Activated naive CD8-positive, alpha-beta T cell treated with anti-CD3 and anti-CD28 coated beads, Interleukin-2, amount 50 U/mL, for 24 hours (primary cell): ENCODE results near the gene KRT33B.

ENCODE experiments used
- ATAC-seq: fragments of 150-1000 bp; cut with Tn5 transposase; one replicate; pipeline ENCODE4 v1.10.0; 2021
- DNase-seq: peaks from one replicate; pipeline ENCODE4 v3.0.0; 2021
- H3K27ac Mint-ChIP-seq: one replicate; pipeline ENCODE4 v1.8.0; 2021; ENCODE audit warnings: mild to moderate bottlenecking, mixed read lengths
- H3K27me3 Mint-ChIP-seq: one replicate; pipeline ENCODE4 v1.8.0; 2021; ENCODE audit warnings: mixed read lengths
- H3K36me3 Mint-ChIP-seq: one replicate; pipeline ENCODE4 v1.8.0; 2021; ENCODE audit warnings: low read depth, mixed read lengths
- H3K4me1 Mint-ChIP-seq: one replicate; pipeline ENCODE4 v1.8.0; 2021; ENCODE audit warnings: mixed read lengths
- H3K4me3 Mint-ChIP-seq: one replicate; pipeline ENCODE4 v1.8.0; 2021; ENCODE audit warnings: mild to moderate bottlenecking, moderate library complexity, mixed read lengths
- H3K9me3 Mint-ChIP-seq: one replicate; pipeline ENCODE4 v1.8.0; 2021; ENCODE audit warnings: mixed read lengths

The KRT33B gene

DNA sequence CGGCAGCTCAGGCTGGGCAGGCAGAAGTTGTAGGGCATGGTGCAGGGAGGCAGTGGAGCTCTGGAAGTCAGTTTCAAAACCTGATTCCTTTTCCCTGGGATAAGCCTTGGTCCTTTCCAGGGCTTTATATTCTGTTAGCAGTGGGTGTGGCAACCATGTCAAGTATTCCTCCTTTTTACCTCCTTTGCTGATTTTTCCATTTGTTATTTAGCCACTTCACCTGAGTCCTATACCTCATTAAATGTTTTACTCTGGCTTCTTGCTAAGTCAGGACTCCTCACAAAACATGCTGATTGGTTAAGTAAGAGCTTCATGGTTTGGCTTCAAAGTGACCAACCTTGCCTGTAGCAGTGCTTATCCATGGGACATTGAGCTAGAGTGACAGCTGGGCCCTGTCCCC, at the start of gene KRT33B:
KRT33B (minus strand) TSS at position 101 of the 400 bp plus-strand sequence; CDS start at position 38, 63 bp downstream.
- Mint-ChIP-seq H3K27ac (no peak within 1 kb of the TSS), H3K27me3 (no peaks in the 10 kb centered on the region), H3K9me3 (no peaks in the 10 kb centered on the region), H3K4me3 (no peak within 1 kb of the TSS), H3K4me1 (no peaks in the 10 kb centered on the region), H3K36me3 (no peaks in the 10 kb centered on the region)
- DNase-seq (no peak), ATAC-seq (no peak)

DNA sequence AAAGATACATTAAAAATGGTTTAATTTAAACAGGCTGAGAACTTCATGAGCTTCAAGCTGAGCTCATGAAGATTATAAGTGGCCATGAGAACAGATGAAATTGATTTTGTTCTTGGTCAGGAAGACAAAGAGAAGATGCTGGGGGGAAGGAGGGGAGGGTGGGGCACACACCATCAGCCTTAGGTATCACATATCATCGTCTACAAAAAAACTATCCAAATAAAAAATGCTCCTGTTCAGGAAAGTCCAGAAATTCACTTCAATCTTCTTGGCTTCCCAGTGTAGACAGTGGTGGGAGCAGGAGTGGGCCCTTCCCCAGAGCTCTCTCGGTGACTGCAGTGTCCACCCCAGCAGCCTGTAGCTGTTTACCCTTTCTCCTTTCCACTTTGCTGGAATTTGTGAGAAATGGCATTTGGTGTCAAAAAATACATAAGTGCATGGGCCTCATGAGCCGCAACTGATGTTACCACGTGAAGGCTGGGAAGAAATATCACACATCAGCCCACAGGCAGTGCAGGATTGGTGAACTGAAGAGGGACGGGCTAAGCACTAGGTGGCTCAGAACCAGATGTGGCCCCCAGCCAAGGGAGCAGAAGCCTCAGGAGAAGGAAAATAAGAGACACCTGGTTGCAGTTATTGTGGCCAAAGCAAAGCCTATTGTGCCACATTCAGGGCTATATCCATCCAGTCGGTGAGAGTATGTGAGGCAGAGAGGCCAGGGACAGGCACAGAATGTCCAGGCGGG, 48.7 kb upstream of the KRT33B start:
- H3K36me3 Mint-ChIP-seq: no peaks in the 10 kb centered on the region
- no peak overlapping the region for H3K27ac Mint-ChIP-seq
- H3K4me1 Mint-ChIP-seq: no peaks in the 10 kb centered on the region
- no peaks in the 10 kb centered on the region for H3K9me3 Mint-ChIP-seq
- no peak overlapping the region for H3K4me3 Mint-ChIP-seq
- DNase-seq (no peak), ATAC-seq (no peak)
- H3K27me3 Mint-ChIP-seq: no peaks in the 10 kb centered on the region

- DNase-seq: no peak
- Mint-ChIP-seq H3K4me1 (no peaks in the 10 kb centered on the region), H3K27me3 (no peaks in the 10 kb centered on the region), H3K9me3 (no peaks in the 10 kb centered on the region), H3K36me3 (no peaks in the 10 kb centered on the region), H3K4me3 (no peak overlapping the region), H3K27ac (no peak overlapping the region)
- ATAC-seq: peak; percentile 49
Observed at GRCh38 chr17:41417576-41418015, 48.0 kb upstream of the KRT33B start.

- no peaks in the 10 kb centered on the region for H3K36me3 Mint-ChIP-seq
- DNase-seq (no peak), ATAC-seq (no peak)
- H3K27me3 Mint-ChIP-seq: no peaks in the 10 kb centered on the region
- H3K27ac Mint-ChIP-seq: no peak overlapping the region
- H3K9me3 Mint-ChIP-seq: no peaks in the 10 kb centered on the region
- H3K4me1 Mint-ChIP-seq: no peaks in the 10 kb centered on the region
- H3K4me3 Mint-ChIP-seq: no peak overlapping the region
Observed at GRCh38 chr17:41417127-41417526, 47.5 kb upstream of the KRT33B start.

DNA sequence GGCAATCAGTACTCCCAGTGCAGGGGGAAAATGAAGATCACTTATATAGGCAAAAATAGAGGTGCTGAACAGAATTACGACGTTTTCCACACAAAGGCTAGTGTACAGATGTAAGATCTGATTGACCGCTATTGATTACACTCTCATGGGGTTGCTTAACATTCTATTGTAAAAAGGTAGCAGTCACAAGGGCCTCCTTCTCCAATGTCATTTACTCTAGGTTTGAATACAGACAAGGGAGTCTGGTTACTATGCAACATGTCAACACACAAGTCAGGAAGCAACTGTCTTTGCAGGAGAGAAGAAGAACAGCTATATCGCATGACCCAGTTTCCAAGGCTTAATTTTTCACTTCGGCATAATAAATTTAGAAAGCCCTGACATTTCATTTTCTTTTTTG, 46.9 kb upstream of the KRT33B start:
- no peaks in the 10 kb centered on the region for H3K9me3 Mint-ChIP-seq
- H3K4me1 Mint-ChIP-seq: no peaks in the 10 kb centered on the region
- no peaks in the 10 kb centered on the region for H3K36me3 Mint-ChIP-seq
- ATAC-seq: no peak
- DNase-seq: no peak
- H3K4me3 Mint-ChIP-seq: no peak overlapping the region
- H3K27me3 Mint-ChIP-seq: no peaks in the 10 kb centered on the region
- H3K27ac Mint-ChIP-seq: no peak overlapping the region

- Mint-ChIP-seq H3K4me1 (no peaks in the 10 kb centered on the region), H3K9me3 (no peaks in the 10 kb centered on the region), H3K27ac (no peak overlapping the region), H3K27me3 (no peaks in the 10 kb centered on the region), H3K36me3 (no peaks in the 10 kb centered on the region), H3K4me3 (no peak overlapping the region)
- DNase-seq: no peak
- ATAC-seq: no peak
Observed at GRCh38 chr17:41415833-41416335, 46.3 kb upstream of the KRT33B start.

DNA sequence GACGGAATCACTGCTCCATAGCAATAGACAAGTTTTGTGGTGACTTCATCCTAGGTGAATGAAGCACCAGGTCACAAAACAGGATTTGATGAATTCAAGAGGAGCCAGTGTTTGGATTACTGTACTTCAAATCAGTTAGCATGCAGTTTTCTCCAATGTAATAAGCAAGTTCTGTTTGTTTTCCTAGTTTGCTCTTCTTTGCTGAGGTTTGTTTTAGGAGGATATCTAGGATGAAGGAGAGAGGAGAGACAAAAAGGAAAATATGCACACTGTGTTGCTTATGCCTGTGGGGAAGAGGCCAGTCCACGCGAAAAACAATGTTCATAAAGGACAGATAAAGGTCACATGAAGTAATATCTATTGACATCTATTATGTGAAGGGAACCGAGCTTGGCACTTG, 45.8 kb upstream of the KRT33B start:
- Mint-ChIP-seq H3K4me3 (no peak overlapping the region), H3K9me3 (no peaks in the 10 kb centered on the region), H3K36me3 (no peaks in the 10 kb centered on the region), H3K27ac (no peak overlapping the region), H3K4me1 (no peaks in the 10 kb centered on the region), H3K27me3 (no peaks in the 10 kb centered on the region)
- ATAC-seq: no peak
- DNase-seq: no peak

DNA sequence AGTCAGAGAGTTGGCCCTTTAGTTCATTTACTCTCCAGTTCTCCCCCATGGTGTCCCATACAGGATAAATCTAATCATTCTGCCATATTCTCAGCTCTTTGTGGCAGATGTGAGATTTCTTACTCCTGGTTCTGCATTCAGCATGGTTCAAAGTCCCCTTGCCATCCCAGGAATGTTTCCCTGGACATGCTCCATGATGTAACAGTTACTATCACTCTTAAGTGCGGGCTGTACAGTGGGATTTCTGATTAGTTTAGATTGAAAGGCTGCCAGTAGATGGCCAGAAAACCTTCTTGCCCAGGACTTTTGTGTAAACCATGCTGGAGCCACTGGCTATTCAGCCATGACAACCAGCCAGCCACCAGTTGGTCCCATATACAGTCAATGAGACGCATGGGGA, 44.4 kb upstream of the KRT33B start:
- DNase-seq (no peak), ATAC-seq (no peak)
- H3K27me3 Mint-ChIP-seq: peaks cover 2% of the 10 kb centered on the region
- H3K27ac Mint-ChIP-seq: no peak overlapping the region
- no peaks in the 10 kb centered on the region for H3K9me3 Mint-ChIP-seq
- H3K36me3 Mint-ChIP-seq: no peaks in the 10 kb centered on the region
- no peak overlapping the region for H3K4me3 Mint-ChIP-seq
- peaks cover 5% of the 10 kb centered on the region for H3K4me1 Mint-ChIP-seq

- no peak overlapping the region for H3K27ac Mint-ChIP-seq
- H3K4me1 Mint-ChIP-seq: peaks cover 7% of the 10 kb centered on the region
- no peaks in the 10 kb centered on the region for H3K9me3 Mint-ChIP-seq
- H3K4me3 Mint-ChIP-seq: no peak overlapping the region
- peaks cover 2% of the 10 kb centered on the region for H3K27me3 Mint-ChIP-seq
- H3K36me3 Mint-ChIP-seq: no peaks in the 10 kb centered on the region
- DNase-seq (no peak), ATAC-seq (no peak)
Observed at GRCh38 chr17:41413353-41413957, 43.8 kb upstream of the KRT33B start.

GRCh38 chr17:41411072-41411840, 41.6 kb upstream of the KRT33B start:
- Mint-ChIP-seq H3K9me3 (no peaks in the 10 kb centered on the region), H3K27ac (no peak overlapping the region), H3K4me3 (no peak overlapping the region), H3K4me1 (peaks cover 7% of the 10 kb centered on the region), H3K36me3 (no peaks in the 10 kb centered on the region), H3K27me3 (peaks cover 2% of the 10 kb centered on the region)
- DNase-seq (no peak), ATAC-seq (no peak)

GRCh38 chr17:41407226-41407625, 37.6 kb upstream of the KRT33B start:
- H3K36me3 Mint-ChIP-seq: no peaks in the 10 kb centered on the region
- ATAC-seq: no peak
- H3K27ac Mint-ChIP-seq: no peak overlapping the region
- DNase-seq: no peak
- H3K27me3 Mint-ChIP-seq: peaks cover 2% of the 10 kb centered on the region
- no peaks in the 10 kb centered on the region for H3K9me3 Mint-ChIP-seq
- H3K4me1 Mint-ChIP-seq: peaks cover 39% of the 10 kb centered on the region
- H3K4me3 Mint-ChIP-seq: no peak overlapping the region

DNA sequence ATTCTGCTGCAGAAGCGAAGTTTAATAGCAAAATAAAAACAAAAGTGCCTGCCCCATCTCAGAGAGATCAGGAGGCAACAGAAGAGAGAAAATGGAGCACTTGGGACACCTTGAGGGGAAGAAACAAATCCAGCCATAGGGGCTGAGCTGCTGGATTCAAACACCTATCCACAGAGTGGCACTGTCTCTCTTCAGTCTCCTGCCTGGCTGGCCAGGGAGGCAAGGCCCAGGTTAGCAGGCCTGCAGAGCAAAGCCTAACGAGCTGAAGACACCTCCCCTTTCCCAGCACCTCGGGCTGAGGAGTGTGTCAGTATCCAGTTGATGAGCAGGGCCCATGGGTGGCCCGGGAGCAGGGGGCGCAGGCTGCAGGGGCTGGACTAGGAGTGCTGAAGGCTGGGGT, 36.6 kb upstream of the KRT33B start:
- Mint-ChIP-seq H3K36me3 (no peaks in the 10 kb centered on the region), H3K27me3 (peaks cover 6% of the 10 kb centered on the region), H3K9me3 (no peaks in the 10 kb centered on the region), H3K4me1 (peaks cover 41% of the 10 kb centered on the region), H3K27ac (no peak overlapping the region), H3K4me3 (no peak overlapping the region)
- no peak for ATAC-seq
- no peak for DNase-seq

DNA sequence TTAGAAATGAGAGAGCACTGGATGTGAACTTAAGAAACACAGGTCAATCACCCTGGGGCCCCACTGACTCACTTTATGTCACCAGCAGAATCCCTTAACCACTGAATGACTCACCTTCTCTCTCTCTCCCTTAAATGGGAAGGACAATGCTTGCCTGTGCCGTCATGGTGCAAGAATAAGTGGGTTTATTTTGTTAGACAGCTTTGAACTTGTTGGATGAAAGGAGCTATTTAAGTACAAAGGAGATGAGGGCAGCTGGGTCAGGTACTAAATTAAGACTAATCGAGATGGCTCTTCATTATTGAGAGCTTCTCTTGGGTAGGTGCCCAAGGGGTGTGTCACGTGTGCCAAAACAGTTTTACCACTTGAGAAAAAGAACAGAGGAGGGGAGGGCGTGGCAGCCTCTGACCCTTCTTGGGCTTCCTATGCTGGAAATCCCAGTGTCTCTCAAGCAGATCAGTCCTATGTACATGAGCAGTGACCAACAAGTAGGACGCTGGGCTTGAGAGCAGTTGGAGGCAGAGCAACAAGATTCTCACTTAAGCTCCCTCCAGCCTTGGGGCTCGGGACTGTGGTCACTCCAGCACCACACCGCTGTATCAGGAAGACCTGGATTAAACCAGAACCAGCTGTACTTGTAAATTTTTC, 34.5 kb upstream of the KRT33B start:
- H3K4me3 Mint-ChIP-seq: peak overlapping the region; percentile 32
- DNase-seq (peak; percentile 51), ATAC-seq (peak; percentile 90)
- peak overlapping the region; percentile 80 for H3K27ac Mint-ChIP-seq
- no peaks in the 10 kb centered on the region for H3K9me3 Mint-ChIP-seq
- peaks cover 3% of the 10 kb centered on the region for H3K27me3 Mint-ChIP-seq
- H3K36me3 Mint-ChIP-seq: no peaks in the 10 kb centered on the region
- H3K4me1 Mint-ChIP-seq: peaks cover 38% of the 10 kb centered on the region

DNA sequence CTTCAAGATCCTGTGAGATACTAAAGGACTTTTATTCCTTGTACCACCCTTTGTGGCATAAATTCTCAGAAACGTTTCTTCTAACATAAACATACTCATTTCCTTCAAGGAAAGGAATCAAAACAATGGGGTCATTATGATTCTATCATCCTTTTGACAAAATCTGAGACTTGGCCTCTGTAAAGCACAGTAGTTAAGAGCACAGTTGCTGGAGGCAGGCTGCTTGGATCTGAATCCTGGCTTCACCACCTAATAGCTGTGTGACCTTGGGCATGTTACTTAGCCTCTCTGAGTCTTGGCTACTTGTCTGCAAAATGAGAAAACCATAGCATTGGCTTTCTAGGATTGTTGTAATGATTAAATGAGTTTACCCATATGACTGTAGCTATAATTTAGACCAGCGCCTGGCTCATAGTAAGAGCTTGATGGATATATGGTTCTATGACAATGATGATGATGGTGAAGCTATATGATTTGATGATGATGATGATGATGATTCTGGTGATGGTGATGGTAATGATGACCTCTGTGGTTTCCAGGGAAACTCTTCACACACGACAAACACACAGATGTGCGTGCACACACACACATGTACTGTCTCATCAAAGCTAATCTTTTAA, 33.9 kb upstream of the KRT33B start:
- Mint-ChIP-seq H3K27ac (peak overlapping the region; percentile 80), H3K27me3 (peaks cover 3% of the 10 kb centered on the region), H3K4me1 (peaks cover 35% of the 10 kb centered on the region), H3K36me3 (no peaks in the 10 kb centered on the region), H3K4me3 (peak overlapping the region; percentile 12), H3K9me3 (no peaks in the 10 kb centered on the region)
- DNase-seq (no peak), ATAC-seq (no peak)
